C4-2B (cell line): Measurements from ENCODE around the gene LRMDA.

Experiments
- H3K27ac ChIP-seq: fragments of 450-650 bp; 2 replicates; pipeline ENCODE4 v1.5.1; 2017
- CTCF ChIP-seq: fragments of 450-650 bp; conservative IDR thresholded peaks from 2 replicates; pipeline ENCODE4 v1.5.1; 2017; ENCODE audit warnings: mild to moderate bottlenecking
- ZFX ChIP-seq: fragments of 450-650 bp; IDR thresholded peaks from 2 replicates; pipeline ENCODE4 v1.6.1; 2017

The LRMDA gene

GRCh38 chr10:76274933-76275332 lies 843.5 kb downstream of the LRMDA start:
- H3K27ac ChIP-seq: no peak overlapping the region
- TF ChIP-seq ZFX (no peak), CTCF (no peak)

- TF ChIP-seq ZFX (no peak), CTCF (no peak)
- no peak overlapping the region for H3K27ac ChIP-seq
These were observed 847.5 kb downstream of the LRMDA start for GRCh38 chr10:76278811-76279460.

- no peak for TF ChIP-seq ZFX
- H3K27ac ChIP-seq: no peak overlapping the region
These were observed 850.2 kb downstream of the LRMDA start for GRCh38 chr10:76281659-76282058.

GRCh38 chr10:76282061-76283025 lies 850.9 kb downstream of the LRMDA start:
- TF ChIP-seq ZFX (no peak), CTCF (no peak)
- no peak overlapping the region for H3K27ac ChIP-seq

- no peak overlapping the region for H3K27ac ChIP-seq
These were observed 852.9 kb downstream of the LRMDA start for GRCh38 chr10:76284351-76284750.

GRCh38 chr10:76285012-76285411 lies 853.6 kb downstream of the LRMDA start:
- no peak for TF ChIP-seq CTCF
- no peak for TF ChIP-seq ZFX
- H3K27ac ChIP-seq: no peak overlapping the region

More at GRCh38 chr10:76284351-76284750, 852.9 kb downstream of the LRMDA start:
- TF ChIP-seq ZFX: no peak
- TF ChIP-seq CTCF: no peak

GRCh38 chr10:76285515-76285914 lies 854.1 kb downstream of the LRMDA start:
- no peak overlapping the region for H3K27ac ChIP-seq

More at GRCh38 chr10:76285515-76285914, 854.1 kb downstream of the LRMDA start:
- TF ChIP-seq ZFX (no peak), CTCF (no peak)
